CD4-positive, alpha-beta T cell treated with Interleukin-15 for 1 hour (primary cell): ENCODE results near the gene DNHD1.

Experiments used
- DNase-seq: peaks from one replicate; pipeline ENCODE4 v3.0.0-alpha.2; 2020

The DNHD1 gene

DNA sequence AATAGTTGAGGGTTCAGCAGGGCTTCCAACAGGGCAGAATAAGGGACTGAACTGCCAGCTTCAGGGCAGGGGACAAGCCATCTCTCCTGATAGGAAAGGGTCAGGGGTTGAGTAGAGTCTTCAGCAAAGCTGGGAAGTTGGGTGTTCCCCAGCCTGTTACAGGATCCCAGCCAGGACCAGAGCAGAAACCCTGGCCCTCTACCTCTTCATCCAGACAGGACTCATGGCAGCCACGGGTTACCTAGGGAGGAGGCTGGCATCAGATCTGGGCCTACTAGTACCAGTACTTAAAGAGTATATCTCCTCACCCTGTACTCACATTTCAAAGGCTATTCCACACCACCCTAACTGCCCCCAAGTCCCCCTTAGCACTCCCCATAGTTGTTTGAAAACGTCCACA, 117.4 kb downstream of the DNHD1 start:
- DNase-seq = no peak

DNA sequence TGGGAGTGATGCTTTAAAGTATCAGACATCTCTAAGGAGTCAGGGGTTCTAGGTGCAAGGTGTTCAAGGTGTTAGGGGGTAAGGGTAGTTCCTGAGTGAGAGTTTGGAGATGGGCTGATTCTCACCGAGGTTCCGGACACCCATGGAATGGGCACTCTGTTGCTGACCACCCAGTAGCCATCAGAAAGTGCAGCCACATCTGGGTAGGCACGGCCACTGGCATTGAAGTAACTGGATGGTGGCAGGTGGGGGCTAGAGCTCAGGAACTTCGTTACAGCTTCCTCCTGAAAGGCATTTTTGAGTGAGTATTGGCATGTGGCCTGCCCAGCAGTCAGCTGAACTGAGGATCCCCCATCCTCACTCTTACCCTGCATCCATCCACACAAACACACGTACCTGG, 118.0 kb downstream of the DNHD1 start:
- no peak for DNase-seq

DNA sequence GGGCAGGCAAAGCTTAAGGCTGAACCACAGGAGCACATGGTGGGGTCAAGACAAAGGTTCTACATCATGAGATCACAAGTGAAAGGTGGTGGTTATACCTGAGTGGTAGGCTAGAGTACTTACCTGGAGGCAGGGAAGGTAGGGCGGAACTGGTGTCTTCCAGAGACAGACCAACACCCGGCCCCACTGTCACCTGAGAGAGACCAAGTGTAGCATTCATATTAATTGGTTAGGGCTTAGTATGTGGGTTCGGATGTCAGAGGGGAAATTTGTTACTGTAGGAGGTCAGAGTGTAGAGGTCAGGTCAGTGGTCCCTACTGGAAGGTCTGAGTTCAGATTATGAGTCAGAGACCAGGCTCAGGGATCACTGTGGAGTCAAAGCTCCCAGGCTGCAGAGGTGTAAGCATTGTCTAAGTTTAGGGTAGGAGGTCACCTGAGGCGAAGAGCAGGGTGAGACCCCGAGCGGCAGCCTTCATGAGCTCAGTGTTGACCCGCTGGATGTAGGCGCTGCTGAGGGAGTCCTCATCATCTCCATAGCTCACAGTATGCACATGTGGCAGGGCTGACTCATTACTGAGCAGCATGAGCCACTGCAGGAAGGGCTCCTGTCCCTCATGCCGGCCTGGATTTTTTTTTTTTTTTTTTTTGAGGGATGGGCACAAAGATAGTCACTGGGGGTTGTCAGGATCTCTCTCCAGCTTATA, 119.0 kb downstream of the DNHD1 start:
- no peak for DNase-seq

DNA sequence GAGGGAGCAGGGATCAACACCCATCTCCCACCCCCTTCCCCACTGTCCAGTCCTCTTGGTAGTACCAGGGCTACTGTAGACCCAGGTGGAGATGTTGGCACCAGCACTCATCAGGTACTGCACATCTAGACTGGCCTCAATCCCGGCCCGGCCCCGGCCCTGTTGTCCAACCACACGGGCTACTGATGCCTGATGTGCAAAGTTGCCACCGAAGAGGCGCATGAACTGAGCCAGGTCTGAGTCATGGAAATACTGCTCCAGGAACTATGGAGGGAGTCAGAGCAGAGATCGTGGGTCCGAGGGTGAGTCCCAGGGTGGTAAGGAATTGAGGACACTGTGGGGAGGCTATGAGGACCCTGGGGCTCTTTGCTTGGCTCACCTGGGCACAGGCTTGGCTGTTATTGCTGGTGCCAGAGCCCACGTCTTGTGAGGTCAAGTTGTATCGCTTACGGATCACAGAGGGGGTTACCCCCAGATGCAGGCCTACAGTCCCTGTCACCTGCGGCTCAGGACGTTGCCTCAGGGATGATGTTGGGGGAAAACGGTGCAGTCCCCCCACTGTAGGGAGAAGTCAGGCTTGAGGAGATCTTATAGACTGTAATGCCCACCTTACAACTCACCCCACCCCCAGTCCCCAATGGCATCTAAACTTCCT, 119.6 kb downstream of the DNHD1 start:
- no peak for DNase-seq

- peak; percentile 50 for DNase-seq
Measured at GRCh38 chr11:6617315-6617781, 120.3 kb downstream of the DNHD1 start.

GRCh38 chr11:6618117-6619003, 121.3 kb downstream of the DNHD1 start:
- peak; percentile 83 for DNase-seq

GRCh38 chr11:6619004-6619745, 122.1 kb downstream of the DNHD1 start, which contains the start of gene TPP1:
Gene TPP1 (minus strand): TSS chr11:6619422. CDS start chr11:6619400, 22 bp downstream.
- peak; percentile 92 for DNase-seq

DNA sequence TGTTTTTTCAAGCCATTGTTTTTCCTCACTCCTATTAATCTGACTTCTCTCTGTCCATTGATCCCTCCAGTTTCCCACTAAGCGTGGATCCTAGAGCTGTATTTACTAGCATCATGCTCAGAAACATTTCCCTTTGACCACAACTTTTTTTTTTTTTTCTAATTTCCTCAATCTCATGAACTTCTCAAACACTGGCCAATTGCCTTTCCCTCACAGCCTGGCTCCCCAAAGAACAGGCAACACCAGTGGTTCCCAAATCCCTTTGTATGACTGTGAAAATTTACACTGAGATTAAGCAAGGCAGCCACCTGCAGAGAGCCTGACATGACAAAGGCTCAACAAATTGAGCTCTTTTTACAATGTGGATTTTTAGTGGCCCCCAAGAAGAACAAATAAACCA, 123.6 kb downstream of the DNHD1 start:
- DNase-seq = no peak
